Upper lobe of left lung (tissue), 4 donors: ENCODE results near the gene MYO9A.

ENCODE experiments used
- POLR2A ChIP-seq, 4 donors: fragments of 450-650 bp; IDR thresholded peaks; one replicate each; pipeline ENCODE4 v1.5.1; 2016 to 2017; ENCODE audit warnings: antibody characterized with exemption in 4 of 4, mild to moderate bottlenecking in 2 of 4
- POLR2AphosphoS5 ChIP-seq, 2 donors: sonication (generic); formaldehyde crosslinking; IDR thresholded peaks; one replicate each; pipeline ENCODE4 v1.5.1; 2017; ENCODE audit warnings: antibody characterized with exemption in 2 of 2
- TF ChIP-seq, protein P1 (sequence below), 6 experiments: fragments of 450-650 bp in 4 of 6; fragments of 200-600 bp in 2 of 6; sonication (generic) in 2 of 6; IDR thresholded peaks; one replicate each; pipeline ENCODE4 v1.5.1; 2016 to 2019; ENCODE audit warnings: antibody characterized with exemption in 6 of 6

DNA sequence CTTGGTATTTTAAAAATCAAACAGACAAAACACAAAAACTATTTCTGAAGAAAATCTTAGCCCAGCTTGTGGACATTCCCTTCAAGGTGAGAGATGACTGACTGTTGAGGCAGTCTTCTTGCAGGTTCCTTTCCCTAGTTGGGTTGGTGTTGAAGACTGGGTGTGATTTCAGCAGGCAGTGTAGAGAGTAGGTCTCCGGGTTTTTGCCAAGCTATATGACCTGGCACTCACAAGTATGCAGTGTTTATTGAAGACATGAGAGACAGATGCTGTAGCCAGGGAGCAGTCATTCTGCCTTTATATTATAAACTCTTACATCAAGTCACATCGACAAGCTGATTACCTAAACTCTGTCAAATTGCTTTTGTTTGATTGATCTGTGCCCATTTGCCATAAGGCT lies 17.8 kb upstream of the MYO9A start:
- TF ChIP-seq, protein P1, sequence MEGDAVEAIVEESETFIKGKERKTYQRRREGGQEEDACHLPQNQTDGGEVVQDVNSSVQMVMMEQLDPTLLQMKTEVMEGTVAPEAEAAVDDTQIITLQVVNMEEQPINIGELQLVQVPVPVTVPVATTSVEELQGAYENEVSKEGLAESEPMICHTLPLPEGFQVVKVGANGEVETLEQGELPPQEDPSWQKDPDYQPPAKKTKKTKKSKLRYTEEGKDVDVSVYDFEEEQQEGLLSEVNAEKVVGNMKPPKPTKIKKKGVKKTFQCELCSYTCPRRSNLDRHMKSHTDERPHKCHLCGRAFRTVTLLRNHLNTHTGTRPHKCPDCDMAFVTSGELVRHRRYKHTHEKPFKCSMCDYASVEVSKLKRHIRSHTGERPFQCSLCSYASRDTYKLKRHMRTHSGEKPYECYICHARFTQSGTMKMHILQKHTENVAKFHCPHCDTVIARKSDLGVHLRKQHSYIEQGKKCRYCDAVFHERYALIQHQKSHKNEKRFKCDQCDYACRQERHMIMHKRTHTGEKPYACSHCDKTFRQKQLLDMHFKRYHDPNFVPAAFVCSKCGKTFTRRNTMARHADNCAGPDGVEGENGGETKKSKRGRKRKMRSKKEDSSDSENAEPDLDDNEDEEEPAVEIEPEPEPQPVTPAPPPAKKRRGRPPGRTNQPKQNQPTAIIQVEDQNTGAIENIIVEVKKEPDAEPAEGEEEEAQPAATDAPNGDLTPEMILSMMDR (IDR thresholded peaks at IDR 0.05): no peak
- TF ChIP-seq POLR2AphosphoS5 (IDR thresholded peaks at IDR 0.05) (no peak), POLR2A (IDR thresholded peaks at IDR 0.05) (no peak)
